Stomach (tissue), 9 donors: Measurements from ENCODE around the gene PRDM16. TPM values are rescaled to one million over a fixed set of nuclear protein-coding genes. Genes with fewer than 3 reads are reported as not detected.
A peak's percentile ranks its signal among the peaks of the same experiment; 100 is the strongest.

Experiments used
- DNase-seq, 2 donors: peaks; one replicate each; pipeline versions ENCODE4 v3.0.0 to v3.0.0-alpha.2; 2013 to 2019
- H3K27ac ChIP-seq, 5 donors: fragments of 200-600 bp in 4 of 5; sonication (generic) in 4 of 5; one replicate each; pipeline ENCODE4 v1.5.1; 2013 to 2019; ENCODE audit warnings: mild to moderate bottlenecking in 1 of 5, moderate library complexity in 1 of 5
- H3K27me3 ChIP-seq, 3 donors: fragments of 200-600 bp; sonication (generic); one replicate each; pipeline ENCODE4 v1.5.1; 2017 to 2019; ENCODE audit warnings: mixed run types in 1 of 3
- H3K36me3 ChIP-seq, 4 donors: fragments of 200-600 bp; sonication (generic); 1 replicate in 3 of 4; 2 replicates in 1 of 4; pipeline ENCODE4 v1.5.1; 2016 to 2019
- H3K4me1 ChIP-seq, 4 donors: fragments of 200-600 bp; sonication (generic); one replicate each; pipeline ENCODE4 v1.5.1; 2016 to 2019
- H3K4me3 ChIP-seq, 4 donors: fragments of 200-600 bp; sonication (generic) in 3 of 4; one replicate each; pipeline ENCODE4 v1.5.1; 2016 to 2019; ENCODE audit warnings: mild to moderate bottlenecking in 1 of 4
- H3K9me3 ChIP-seq, 4 donors: fragments of 200-600 bp; sonication (generic); one replicate each; pipeline ENCODE4 v1.5.1; 2016 to 2019
- EP300 ChIP-seq: sonication (generic); formaldehyde crosslinking; IDR thresholded peaks from one replicate; pipeline ENCODE4 v1.6.1; 2017; ENCODE audit warnings: antibody characterized with exemption
- POLR2A ChIP-seq, 4 donors: fragments of 450-650 bp; IDR thresholded peaks; one replicate each; pipeline ENCODE4 v1.6.1; 2016; ENCODE audit warnings: antibody characterized with exemption in 4 of 4, control low read depth in 2 of 4, mild to moderate bottlenecking in 1 of 4, moderate library complexity in 1 of 4
- POLR2AphosphoS5 ChIP-seq, 3 donors: sonication (generic); formaldehyde crosslinking; IDR thresholded peaks; one replicate each; pipeline ENCODE4 v1.6.1; 2016; ENCODE audit warnings: antibody characterized with exemption in 3 of 3
- WGBS, 5 donors: extraction: QIAGEN DNeasy Blood & Tissue Kit in 3 of 5; methylation state at CpG; one replicate each; pipeline versions ENCODE4 v1.1.5 to v1.1.7; 2013 to 2018; 5-methylcytosine and 5-hydroxymethylcytosine counted together
- intact Hi-C: fragments of 100-400 bp; cut with DNase I; formaldehyde crosslinking; loops from one replicate; pipeline ENCODE4 v1.15.1; 2023; ENCODE audit warnings: low total_unique reads
- polyA plus RNA-seq, 3 donors: library from polyadenylated mRNA; stranded (reverse); fragments of 200-250 nt; gene quantifications; one replicate each; pipeline ENCODE4 v1.2.3, GENCODE V29; 2013
- total RNA-seq, 5 donors: library from RNA; depleted of rRNA; stranded (reverse); fragments of >200 nt; gene quantifications; one replicate each; pipeline versions ENCODE4 v1.1.0 to v1.2.3, GENCODE V29; 2014 to 2016
- TF ChIP-seq, protein P1 (sequence below), 7 experiments: fragments of 450-650 bp in 4 of 7; fragments of 200-600 bp in 3 of 7; sonication (generic) in 3 of 7; IDR thresholded peaks; one replicate each; pipeline ENCODE4 v1.5.1; 2016 to 2019; ENCODE audit warnings: antibody characterized with exemption in 7 of 7, control low read depth in 2 of 7, mild to moderate bottlenecking in 1 of 7
- donor health status: healthy with polysubstance abuse.
- donor health status: Bipolar disorder and iron deficiency.
- donor health status: healthy.

The PRDM16 gene
- total and polyA plus RNA-seq, 8 donors: 0.29 to 222 (median 15.8) TPM

DNA sequence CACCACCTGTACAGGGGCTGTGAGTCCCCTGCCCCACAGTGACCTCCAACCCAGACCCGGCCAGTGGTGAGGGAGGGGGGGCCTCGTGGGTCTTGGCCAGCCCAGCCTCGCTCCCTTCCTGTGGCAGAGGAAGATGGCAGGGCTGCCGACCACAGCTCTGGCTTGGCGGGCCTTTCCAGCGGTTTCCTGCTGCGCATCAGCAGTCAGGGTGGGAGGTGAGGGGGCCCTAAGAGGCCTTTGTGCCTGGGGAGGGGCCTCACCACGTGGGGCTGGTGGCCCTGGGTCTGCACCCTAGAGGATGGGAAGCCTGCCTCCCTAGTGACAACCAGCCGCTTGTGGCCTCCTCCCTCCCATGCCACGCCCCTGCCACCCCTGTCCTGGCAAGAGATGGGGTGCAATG lies 312.9 kb downstream of the PRDM16 start:
- WGBS, 5 donors: 67 to 78% (median 70%) methylated on average over 6 to 10 of the region's 10 CpGs
- peaks cover 0 to 29% (median 14%) of the 10 kb centered on the region in 4 donors for H3K4me1 ChIP-seq
- intact Hi-C loops: no loop called here
- no peak overlapping the region for H3K27ac ChIP-seq
- H3K27me3 ChIP-seq: peaks cover 0 to 22% (median 0%) of the 10 kb centered on the region in 3 donors
- DNase-seq: no peak
- TF ChIP-seq POLR2AphosphoS5 (IDR thresholded peaks at IDR 0.05) (no peak), POLR2A (IDR thresholded peaks at IDR 0.05) (no peak), EP300 (no peak)
- H3K9me3 ChIP-seq: no peaks in the 10 kb centered on the region
- peaks cover 0 to 13% (median 7%) of the 10 kb centered on the region in 4 donors for H3K36me3 ChIP-seq
- H3K4me3 ChIP-seq: no peak overlapping the region

DNA sequence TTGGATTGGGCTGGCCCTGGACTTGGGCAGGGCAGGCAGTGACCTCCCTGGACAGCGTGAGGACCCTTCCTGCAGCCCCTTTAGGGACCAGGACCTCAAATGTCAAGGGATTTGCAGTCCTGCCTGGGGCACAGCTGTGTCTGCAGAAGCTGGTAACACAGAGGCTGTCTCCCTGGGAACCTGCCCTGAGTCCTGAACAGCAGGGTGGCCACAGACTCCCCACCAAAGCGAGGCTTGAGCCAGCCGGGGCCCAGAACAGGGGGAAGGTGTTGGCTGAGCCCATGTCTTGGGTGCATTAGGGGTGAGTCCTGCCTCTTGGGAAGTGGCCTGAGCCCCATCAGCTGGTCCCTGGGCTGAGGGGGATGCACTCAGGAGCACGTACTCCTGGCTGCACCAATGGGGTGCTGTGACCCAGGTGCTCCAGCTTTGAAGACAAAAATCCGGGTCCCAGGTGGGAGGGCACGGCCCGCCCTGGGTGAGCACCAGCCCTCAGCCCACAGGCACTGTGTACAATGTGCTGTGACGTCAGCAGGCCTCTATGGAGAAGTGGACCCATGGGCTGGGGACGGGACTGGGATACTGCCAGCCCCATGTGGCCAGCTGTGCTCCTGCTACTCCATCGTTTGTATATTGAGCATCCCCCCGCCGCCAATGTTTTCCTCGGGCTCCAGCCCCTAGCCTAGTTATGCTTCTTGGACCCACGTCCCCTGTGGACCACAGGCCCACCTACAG lies 313.5 kb downstream of the PRDM16 start:
- no peak overlapping the region for H3K27ac ChIP-seq
- no peak overlapping the region for H3K4me3 ChIP-seq
- DNase-seq: no peak
- peaks cover 0 to 13% (median 10%) of the 10 kb centered on the region in 4 donors for H3K36me3 ChIP-seq
- intact Hi-C loops: no loop called here
- peaks cover 0 to 23% (median 9%) of the 10 kb centered on the region in 4 donors for H3K4me1 ChIP-seq
- TF ChIP-seq, protein P1, sequence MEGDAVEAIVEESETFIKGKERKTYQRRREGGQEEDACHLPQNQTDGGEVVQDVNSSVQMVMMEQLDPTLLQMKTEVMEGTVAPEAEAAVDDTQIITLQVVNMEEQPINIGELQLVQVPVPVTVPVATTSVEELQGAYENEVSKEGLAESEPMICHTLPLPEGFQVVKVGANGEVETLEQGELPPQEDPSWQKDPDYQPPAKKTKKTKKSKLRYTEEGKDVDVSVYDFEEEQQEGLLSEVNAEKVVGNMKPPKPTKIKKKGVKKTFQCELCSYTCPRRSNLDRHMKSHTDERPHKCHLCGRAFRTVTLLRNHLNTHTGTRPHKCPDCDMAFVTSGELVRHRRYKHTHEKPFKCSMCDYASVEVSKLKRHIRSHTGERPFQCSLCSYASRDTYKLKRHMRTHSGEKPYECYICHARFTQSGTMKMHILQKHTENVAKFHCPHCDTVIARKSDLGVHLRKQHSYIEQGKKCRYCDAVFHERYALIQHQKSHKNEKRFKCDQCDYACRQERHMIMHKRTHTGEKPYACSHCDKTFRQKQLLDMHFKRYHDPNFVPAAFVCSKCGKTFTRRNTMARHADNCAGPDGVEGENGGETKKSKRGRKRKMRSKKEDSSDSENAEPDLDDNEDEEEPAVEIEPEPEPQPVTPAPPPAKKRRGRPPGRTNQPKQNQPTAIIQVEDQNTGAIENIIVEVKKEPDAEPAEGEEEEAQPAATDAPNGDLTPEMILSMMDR (IDR thresholded peaks at IDR 0.05): no peak
- TF ChIP-seq POLR2AphosphoS5 (IDR thresholded peaks at IDR 0.05) (no peak), EP300 (no peak), POLR2A (IDR thresholded peaks at IDR 0.05) (no peak)
- peaks cover 0 to 22% (median 0%) of the 10 kb centered on the region in 3 donors for H3K27me3 ChIP-seq
- H3K9me3 ChIP-seq: no peaks in the 10 kb centered on the region
- WGBS, 5 donors: 67 to 84% (median 82%) methylated on average over 8 to 14 of the region's 14 CpGs

DNA sequence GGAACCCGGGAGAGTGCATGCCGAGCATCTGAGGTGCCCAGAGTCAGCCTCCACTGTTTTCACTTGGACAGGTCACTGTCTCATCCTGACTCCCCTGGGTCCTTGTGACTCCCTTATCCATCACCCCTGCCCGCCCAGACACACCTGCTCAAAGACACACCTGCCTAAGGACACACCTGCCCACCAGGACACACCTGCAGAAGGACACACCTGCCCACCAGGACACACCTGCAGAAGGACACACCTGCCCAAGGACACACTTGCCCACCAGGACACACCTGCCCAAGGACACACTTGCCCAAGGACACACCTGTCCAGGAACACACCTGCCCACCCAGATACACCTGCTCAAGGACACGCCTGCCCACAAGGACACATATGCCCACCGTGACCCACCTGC lies 314.7 kb downstream of the PRDM16 start:
- TF ChIP-seq, protein P1 (IDR thresholded peaks at IDR 0.05): no peak
- no peak for TF ChIP-seq POLR2A (IDR thresholded peaks at IDR 0.05)
- TF ChIP-seq EP300: no peak
- TF ChIP-seq POLR2AphosphoS5 (IDR thresholded peaks at IDR 0.05): no peak
- intact Hi-C loops: no loop called here

DNA sequence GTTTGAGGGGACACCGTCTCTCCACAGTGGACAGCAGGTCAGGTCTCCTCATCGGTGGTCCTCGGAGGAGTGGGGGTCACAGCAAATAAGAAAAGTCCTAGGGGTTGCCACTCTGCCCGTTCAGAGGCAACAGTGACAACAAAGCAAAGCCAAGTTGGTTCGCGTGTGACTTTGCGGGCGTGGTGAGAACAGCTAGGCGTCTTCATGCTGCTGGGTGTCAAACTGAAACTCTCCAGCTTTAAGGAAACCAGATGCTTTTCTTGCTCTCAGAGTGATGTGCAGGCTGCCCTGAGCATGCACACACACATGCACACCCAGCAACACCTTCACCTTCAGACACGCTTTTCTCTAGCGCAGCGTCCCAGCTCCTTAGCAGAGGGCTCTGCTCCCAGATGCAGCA lies 315.4 kb downstream of the PRDM16 start:
- H3K27me3 ChIP-seq: peaks cover 0 to 33% (median 0%) of the 10 kb centered on the region in 3 donors
- no peak overlapping the region for H3K4me3 ChIP-seq
- peak in 1 of 2 donors; percentile 45 for DNase-seq
- no peak overlapping the region for H3K27ac ChIP-seq
- intact Hi-C loops: no loop called here
- H3K9me3 ChIP-seq: no peaks in the 10 kb centered on the region
- WGBS, 5 donors: 64 to 73% (median 71%) methylated on average over 12 of the region's 12 CpGs
- H3K36me3 ChIP-seq: peaks cover 0 to 13% (median 10%) of the 10 kb centered on the region in 4 donors
- H3K4me1 ChIP-seq: peaks cover 0 to 9% (median 2%) of the 10 kb centered on the region in 4 donors
- TF ChIP-seq, protein P1 (IDR thresholded peaks at IDR 0.05): no peak
- TF ChIP-seq POLR2A (IDR thresholded peaks at IDR 0.05) (no peak), EP300 (no peak), POLR2AphosphoS5 (IDR thresholded peaks at IDR 0.05) (no peak)

More for the DNA sequence above, 314.7 kb downstream of the PRDM16 start:
- Histone ChIP-seq H3K9me3 (no peaks in the 10 kb centered on the region), H3K4me3 (no peak overlapping the region), H3K27me3 (peaks cover 0 to 26% (median 0%) of the 10 kb centered on the region in 3 donors), H3K27ac (no peak overlapping the region), H3K36me3 (peaks cover 0 to 13% (median 10%) of the 10 kb centered on the region in 4 donors), H3K4me1 (peaks cover 0 to 11% (median 2%) of the 10 kb centered on the region in 4 donors)
- WGBS, 5 donors: 77 to 85% (median 81%) methylated on average over 5 of the region's 5 CpGs
- no peak for DNase-seq
